Ascending aorta (tissue), 2 donors: ENCODE measurements around the gene KCNK18. TPM values are rescaled to one million over a fixed set of nuclear protein-coding genes. Genes with fewer than 3 reads are reported as not detected.

Source experiments
- DNase-seq, 2 donors: peaks; one replicate each; pipeline ENCODE4 v3.0.0-alpha.2; 2019; ENCODE audit warnings: low spot score in 2 of 2
- H3K27ac ChIP-seq, 2 donors: fragments of 200-600 bp; sonication (generic); one replicate each; pipeline ENCODE4 v1.5.1; 2016 to 2017; ENCODE audit warnings: mild to moderate bottlenecking in 1 of 2
- H3K27me3 ChIP-seq: fragments of 200-600 bp; sonication (generic); one replicate; pipeline ENCODE4 v1.5.1; 2017
- H3K36me3 ChIP-seq, 2 donors: fragments of 200-600 bp; sonication (generic); one replicate each; pipeline ENCODE4 v1.5.1; 2016
- H3K4me1 ChIP-seq, 2 donors: fragments of 200-600 bp; sonication (generic); one replicate each; pipeline ENCODE4 v1.5.1; 2016 to 2017; ENCODE audit warnings: mild to moderate bottlenecking in 1 of 2
- H3K4me3 ChIP-seq, 2 donors: fragments of 200-600 bp; sonication (generic); one replicate each; pipeline ENCODE4 v1.5.1; 2016 to 2017; ENCODE audit warnings: mild to moderate bottlenecking in 1 of 2
- H3K9me3 ChIP-seq, 2 donors: fragments of 200-600 bp; sonication (generic); one replicate each; pipeline ENCODE4 v1.5.1; 2016
- CTCF ChIP-seq, 3 experiments: fragments of 200-600 bp in 2 of 3; fragments of 450-650 bp in 1 of 3; sonication (generic) in 2 of 3; IDR thresholded peaks; one replicate each; pipeline ENCODE4 v1.5.1; 2016 to 2019; ENCODE audit warnings: antibody characterized with exemption in 3 of 3, mild to moderate bottlenecking in 1 of 3, moderate library complexity in 1 of 3
- intact Hi-C: fragments of 100-400 bp; cut with DNase I; formaldehyde crosslinking; loops from one replicate; pipeline ENCODE4 v1.15.1; 2023
- total RNA-seq: library from RNA; depleted of rRNA; stranded (reverse); fragments of >200 nt; gene quantifications from one replicate; pipeline ENCODE4 v1.1.0, GENCODE V29; 2016

Gene KCNK18
- total RNA-seq, 1 donor from 2014 or later = not detected

- intact Hi-C loops = no loop called here
- no peaks in the 10 kb centered on the region for H3K9me3 ChIP-seq
- no peak overlapping the region for H3K27ac ChIP-seq
- H3K36me3 ChIP-seq = no peaks in the 10 kb centered on the region
- no peak overlapping the region for H3K4me3 ChIP-seq
- DNase-seq = no peak
- no peaks in the 10 kb centered on the region for H3K4me1 ChIP-seq
- no peaks in the 10 kb centered on the region for H3K27me3 ChIP-seq
- no peak for TF ChIP-seq CTCF (IDR thresholded peaks at IDR 0.05)
Measured at GRCh38 chr10:117204316-117204715, 7.0 kb downstream of the KCNK18 start.

DNA sequence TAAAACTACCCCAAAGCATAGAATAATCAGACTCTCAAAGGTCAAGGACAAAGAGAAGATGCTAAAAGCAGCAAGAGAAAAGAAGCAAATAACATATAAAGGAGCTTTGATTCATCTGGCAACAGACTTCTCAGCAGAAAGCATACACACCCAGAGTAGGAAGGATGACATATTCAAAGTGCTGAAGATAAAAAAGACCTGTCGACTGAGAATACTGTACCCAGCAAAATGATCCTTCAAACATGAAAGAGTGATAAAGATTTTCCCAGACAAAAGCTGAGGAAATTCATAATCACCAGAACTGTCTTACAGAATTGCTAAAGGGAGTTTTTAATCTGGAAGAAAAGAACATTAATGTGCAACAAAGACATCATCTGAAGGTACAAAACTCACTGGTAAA lies 14.9 kb downstream of the KCNK18 start:
- intact Hi-C loops = no loop called here
- Histone ChIP-seq H3K27ac (no peak overlapping the region), H3K4me3 (no peak overlapping the region), H3K9me3 (peaks cover 0 to 11% of the 10 kb centered on the region in 2 donors), H3K4me1 (peaks cover 0 to 5% of the 10 kb centered on the region in 2 donors), H3K36me3 (no peaks in the 10 kb centered on the region), H3K27me3 (peaks cover 14% of the 10 kb centered on the region)
- DNase-seq = no peak
- TF ChIP-seq CTCF (IDR thresholded peaks at IDR 0.05) = no peak

DNA sequence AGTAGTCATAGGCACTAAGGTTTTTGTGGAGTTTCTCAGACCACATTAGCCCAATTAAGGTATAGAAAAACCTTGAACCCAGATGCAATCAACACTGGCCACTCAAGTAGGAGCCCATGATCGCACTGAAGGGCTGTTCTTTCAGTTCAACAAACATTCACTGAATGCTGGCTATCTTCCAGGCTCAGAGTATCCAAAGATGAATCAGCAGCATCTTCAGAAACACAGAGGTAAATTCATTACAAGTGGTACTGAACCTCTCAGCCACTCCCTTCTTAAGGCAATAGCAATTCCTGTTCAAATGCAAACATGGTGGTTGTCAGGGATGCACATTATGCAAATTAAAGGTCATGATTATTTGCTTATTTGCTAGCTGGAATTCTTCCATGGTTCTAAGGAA lies 17.1 kb downstream of the KCNK18 start:
- Histone ChIP-seq H3K4me3 (no peak overlapping the region), H3K27ac (no peak overlapping the region), H3K4me1 (peaks cover 0 to 8% of the 10 kb centered on the region in 2 donors), H3K36me3 (no peaks in the 10 kb centered on the region), H3K9me3 (peaks cover 0 to 11% of the 10 kb centered on the region in 2 donors), H3K27me3 (peaks cover 18% of the 10 kb centered on the region)
- TF ChIP-seq CTCF (IDR thresholded peaks at IDR 0.05) = no peak
- DNase-seq = no peak
- intact Hi-C loops = no loop called here

GRCh38 chr10:117215079-117215478 lies 17.8 kb downstream of the KCNK18 start:
- intact Hi-C loops = no loop called here
- Histone ChIP-seq H3K4me1 (peaks cover 0 to 8% of the 10 kb centered on the region in 2 donors), H3K36me3 (no peaks in the 10 kb centered on the region), H3K9me3 (peaks cover 0 to 11% of the 10 kb centered on the region in 2 donors), H3K27ac (no peak overlapping the region), H3K4me3 (no peak overlapping the region), H3K27me3 (peaks cover 18% of the 10 kb centered on the region)
- TF ChIP-seq CTCF (IDR thresholded peaks at IDR 0.05) = no peak
- DNase-seq = no peak

DNA sequence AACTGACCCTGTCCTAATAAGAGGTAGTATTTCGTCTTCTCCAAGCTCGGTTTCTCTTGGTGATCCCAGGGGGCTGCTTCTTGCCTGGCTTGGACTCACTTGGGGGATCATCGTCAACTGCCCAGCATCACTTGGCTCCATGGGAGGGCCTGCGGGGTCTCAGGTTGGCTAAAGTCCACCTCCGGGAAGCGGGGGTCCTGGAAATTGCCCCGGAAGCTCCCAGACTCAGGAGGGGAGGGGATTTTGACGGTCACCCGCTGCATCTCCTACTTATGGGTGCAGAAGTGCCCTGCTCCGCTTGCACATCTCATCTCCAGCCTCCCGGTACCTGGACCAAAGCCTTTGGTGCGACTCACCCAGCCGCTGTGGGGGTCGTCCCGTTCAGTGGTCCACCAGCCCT lies 18.7 kb downstream of the KCNK18 start:
- Histone ChIP-seq H3K4me1 (peaks cover 0 to 8% of the 10 kb centered on the region in 2 donors), H3K27ac (no peak overlapping the region), H3K4me3 (no peak overlapping the region), H3K36me3 (no peaks in the 10 kb centered on the region), H3K27me3 (peaks cover 18% of the 10 kb centered on the region), H3K9me3 (peaks cover 0 to 11% of the 10 kb centered on the region in 2 donors)
- no peak for DNase-seq
- intact Hi-C loops = loop anchor here (1.0 to 2.0 kb wide), 2 partner anchors 105 to 1025 kb away; no protein-coding TSS in a partner anchor
- no peak for TF ChIP-seq CTCF (IDR thresholded peaks at IDR 0.05)
